GM18502 (cell line): ENCODE results near the gene MEP1A.

Experiments
- ATAC-seq: cut with Tn5 transposase; IDR thresholded peaks from one replicate; pipeline ENCODE4 v1.9.1; 2021; ENCODE audit warnings: mild to moderate bottlenecking; ENCODE audit not compliant: unreplicated experiment, poor library complexity

Gene MEP1A

GRCh38 chr6:46888578-46888977, 95.4 kb downstream of the MEP1A start:
- no peak for ATAC-seq
